WTC11 (cell line): ENCODE measurements around the gene ZNF804A. TPM values are rescaled to one million over a fixed set of nuclear protein-coding genes. Genes with fewer than 3 reads are reported as not detected.

Experiments
- ATAC-seq: fragments of 200-7000 bp; cut with Tn5 transposase; 2 replicates; pipeline ENCODE4 v1.10.0; 2021; ENCODE audit warnings: mild to moderate bottlenecking, moderate library complexity
- CTCF ChIA-PET: fragments of 300-600 bp; sonication (Branson Sonifier 250); formaldehyde crosslinking; loops from one replicate; lab custom pipeline; 2021; ENCODE audit warnings: antibody characterized with exemption; lab: Charles Lee
- POLR2A ChIA-PET: fragments of 350-600 bp; sonication (Branson Sonifier 250); formaldehyde crosslinking; loops from one replicate; lab custom pipeline; 2021; ENCODE audit warnings: antibody characterized with exemption; lab: Charles Lee
- DNase-seq: peaks from one replicate; pipeline ENCODE4 v3.0.0; 2021; ENCODE audit warnings: low spot score
- H3K27ac Mint-ChIP-seq: 2 replicates; pipeline ENCODE4 v1.8.0; 2021; ENCODE audit warnings: mixed read lengths
- H3K27me3 Mint-ChIP-seq: 2 replicates; pipeline ENCODE4 v1.8.0; 2021; ENCODE audit warnings: low read depth, mild to moderate bottlenecking, moderate library complexity, mixed read lengths
- H3K36me3 Mint-ChIP-seq: 2 replicates; pipeline ENCODE4 v1.8.0; 2021; ENCODE audit warnings: mixed read lengths
- H3K4me1 Mint-ChIP-seq: 2 replicates; pipeline ENCODE4 v1.8.0; 2022; ENCODE audit warnings: mixed read lengths
- H3K4me3 Mint-ChIP-seq: 2 replicates; pipeline ENCODE4 v1.8.0; 2021; ENCODE audit warnings: mild to moderate bottlenecking, moderate library complexity, mixed read lengths
- H3K9me3 Mint-ChIP-seq: 2 replicates; pipeline ENCODE4 v1.8.0; 2021; ENCODE audit warnings: mixed read lengths
- ARID4B ChIP-seq: sonication (generic); formaldehyde crosslinking; IDR thresholded peaks from 2 replicates; pipeline ENCODE4 v1.8.0; 2023; ENCODE audit warnings: missing genetic modification reagents, mild to moderate bottlenecking, borderline replicate concordance
- E2F1 ChIP-seq: sonication (generic); formaldehyde crosslinking; IDR thresholded peaks from 2 replicates; pipeline ENCODE4 v1.8.0; 2022; ENCODE audit warnings: mild to moderate bottlenecking, missing genetic modification reagents
- ESRRA ChIP-seq: sonication (generic); formaldehyde crosslinking; IDR thresholded peaks from 2 replicates; pipeline ENCODE4 v1.8.1; 2022; ENCODE audit warnings: mild to moderate bottlenecking, missing genetic modification reagents, borderline replicate concordance
- FOXK1 ChIP-seq: sonication (generic); formaldehyde crosslinking; IDR thresholded peaks from 2 replicates; pipeline ENCODE4 v1.8.0; 2022; ENCODE audit warnings: mild to moderate bottlenecking, moderate library complexity, missing genetic modification reagents
- GABPB1 ChIP-seq: sonication (generic); formaldehyde crosslinking; IDR thresholded peaks from 2 replicates; pipeline ENCODE4 v1.8.1; 2023; ENCODE audit warnings: mild to moderate bottlenecking, missing genetic modification reagents
- JAZF1 ChIP-seq: fragments of 250-450 bp; sonication (Bioruptor Pico); IDR thresholded peaks from 2 replicates; pipeline ENCODE4 v1.9.0; 2021; ENCODE audit warnings: moderate library complexity, mild to moderate bottlenecking, inconsistent platforms
- KAT7 ChIP-seq: sonication (generic); formaldehyde crosslinking; IDR thresholded peaks from 2 replicates; pipeline ENCODE4 v1.8.1; 2023; ENCODE audit warnings: missing genetic modification reagents, mild to moderate bottlenecking, borderline replicate concordance
- NFATC4 ChIP-seq: fragments of 250-450 bp; sonication (Bioruptor Pico); IDR thresholded peaks from 2 replicates; pipeline ENCODE4 v1.9.0; 2021; ENCODE audit warnings: mild to moderate bottlenecking
- PRRX2 ChIP-seq: fragments of 250-450 bp; sonication (Bioruptor Pico); IDR thresholded peaks from 2 replicates; pipeline ENCODE4 v1.8.0; 2021; ENCODE audit warnings: mild to moderate bottlenecking
- SP1 ChIP-seq: sonication (generic); formaldehyde crosslinking; conservative IDR thresholded peaks from 2 replicates; pipeline ENCODE4 v1.8.1; 2022; ENCODE audit warnings: missing genetic modification reagents
- STAT6 ChIP-seq: sonication (generic); formaldehyde crosslinking; conservative IDR thresholded peaks from 2 replicates; pipeline ENCODE4 v1.8.1; 2023; ENCODE audit warnings: mild to moderate bottlenecking, low read depth, missing genetic modification reagents, moderate library complexity
- ZMAT4 ChIP-seq: fragments of 250-450 bp; sonication (Bioruptor Pico); IDR thresholded peaks from 2 replicates; pipeline ENCODE4 v1.9.0; 2021; ENCODE audit warnings: mild to moderate bottlenecking
- ZNF396 ChIP-seq: fragments of 250-450 bp; sonication (Bioruptor Pico); IDR thresholded peaks from 2 replicates; pipeline ENCODE4 v1.8.0; 2021; ENCODE audit warnings: mild to moderate bottlenecking, moderate library complexity, borderline replicate concordance
- ZSCAN18 ChIP-seq: fragments of 250-450 bp; sonication (Bioruptor Pico); IDR thresholded peaks from 2 replicates; pipeline ENCODE4 v2.1.2; 2022; ENCODE audit warnings: mild to moderate bottlenecking, moderate library complexity
- total RNA-seq: library from RNA; stranded (reverse); gene quantifications from 3 replicates; pipeline ENCODE4 v1.2.3, GENCODE V29; 2021

ZNF804A gene
- total RNA-seq, 1 experiment from 2014 or later, result not detected

- ChIA-PET POLR2A (no interaction called here), CTCF (no interaction called here)
- no peak for ATAC-seq
- no peak for DNase-seq
- no peaks in the 10 kb centered on the region for H3K36me3 Mint-ChIP-seq
- no peak overlapping the region for H3K4me3 Mint-ChIP-seq
- H3K27me3 Mint-ChIP-seq, result no peaks in the 10 kb centered on the region
- TF ChIP-seq FOXK1 (CRISPR knock-in tag) (no peak), ESRRA (CRISPR knock-in tag) (no peak)
- H3K9me3 Mint-ChIP-seq, result no peaks in the 10 kb centered on the region
- peaks cover 27% of the 10 kb centered on the region for H3K4me1 Mint-ChIP-seq
- no peak overlapping the region for H3K27ac Mint-ChIP-seq
Observed at GRCh38 chr2:184765112-184765895, 167.0 kb downstream of the ZNF804A start.

GRCh38 chr2:184767059-184767458 is 168.7 kb downstream of the ZNF804A start:
- H3K4me3 Mint-ChIP-seq, result no peak overlapping the region
- H3K9me3 Mint-ChIP-seq, result no peaks in the 10 kb centered on the region
- CTCF ChIA-PET, result no interaction called here
- TF ChIP-seq ZNF396 (CRISPR knock-in tag), result no peak
- TF ChIP-seq FOXK1 (CRISPR knock-in tag), result no peak
- no peak for TF ChIP-seq ZMAT4 (CRISPR knock-in tag)
- TF ChIP-seq SP1, result no peak
- TF ChIP-seq STAT6 (CRISPR knock-in tag), result no peak
- no peak for TF ChIP-seq GABPB1 (CRISPR knock-in tag)
- no peak for TF ChIP-seq E2F1 (CRISPR knock-in tag)
- TF ChIP-seq PRRX2 (CRISPR knock-in tag), result no peak
- no peak for TF ChIP-seq ZSCAN18
- TF ChIP-seq KAT7, result no peak
- TF ChIP-seq NFATC4 (CRISPR knock-in tag), result no peak
- TF ChIP-seq ARID4B (CRISPR knock-in tag), result no peak
- TF ChIP-seq JAZF1 (CRISPR knock-in tag), result no peak
- no peak for ATAC-seq
- no peak overlapping the region for H3K27ac Mint-ChIP-seq
- H3K27me3 Mint-ChIP-seq, result no peaks in the 10 kb centered on the region
- POLR2A ChIA-PET, result no interaction called here
- no peaks in the 10 kb centered on the region for H3K36me3 Mint-ChIP-seq
- no peak for DNase-seq
- peaks cover 14% of the 10 kb centered on the region for H3K4me1 Mint-ChIP-seq
